GM21526 (cell line): ENCODE data around the gene KCNIP4.
"Not testable (repeated sequence)": the region's sequence is repeated elsewhere in the genome, so short reads cannot be mapped to it uniquely, and the experiment has no call there.

Experiments
- ATAC-seq: cut with Tn5 transposase; IDR thresholded peaks from one replicate; pipeline ENCODE4 v1.9.1; 2021; ENCODE audit warnings: moderate library complexity; ENCODE audit not compliant: unreplicated experiment, low FRiP score

KCNIP4 gene

DNA sequence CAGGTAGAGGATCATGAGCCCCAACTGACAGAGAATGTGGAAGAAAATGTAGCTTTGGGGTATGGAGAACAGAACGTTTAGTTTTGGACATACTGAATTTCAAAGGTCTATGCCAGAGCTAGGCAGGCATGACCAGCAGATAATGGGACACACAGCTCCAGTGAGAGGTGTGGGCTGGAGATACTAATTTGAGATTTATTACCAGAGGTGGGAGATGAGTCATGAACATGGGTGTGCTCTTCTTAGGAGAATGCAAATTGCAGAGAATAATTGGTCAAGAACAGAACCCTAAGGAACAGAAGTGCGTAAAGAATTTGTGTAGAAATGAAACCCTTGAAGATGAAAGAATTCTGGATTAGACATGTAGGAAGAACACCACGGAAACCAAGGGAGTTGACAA is 1123.1 kb downstream of the KCNIP4 start:
- no peak for ATAC-seq

DNA sequence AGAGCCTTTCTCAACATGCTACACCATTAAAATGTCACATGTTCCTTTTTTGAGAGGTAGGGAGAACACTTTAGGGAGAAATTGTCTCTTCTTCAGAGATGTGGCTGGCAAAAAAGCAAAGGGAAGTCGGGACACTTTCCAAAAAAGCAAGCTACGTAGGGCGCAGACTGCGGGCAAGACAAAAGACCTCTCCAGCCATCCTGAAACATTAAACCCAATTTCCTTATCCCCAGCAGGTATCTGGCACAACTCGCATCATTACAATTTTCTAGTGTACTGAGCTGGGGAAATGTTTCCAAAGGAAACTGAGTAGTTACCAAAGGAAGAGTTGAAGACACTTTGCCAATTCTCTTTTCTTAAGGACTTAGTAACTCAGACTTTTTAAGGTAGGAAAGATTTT is 1132.3 kb downstream of the KCNIP4 start:
- ATAC-seq: no peak

DNA sequence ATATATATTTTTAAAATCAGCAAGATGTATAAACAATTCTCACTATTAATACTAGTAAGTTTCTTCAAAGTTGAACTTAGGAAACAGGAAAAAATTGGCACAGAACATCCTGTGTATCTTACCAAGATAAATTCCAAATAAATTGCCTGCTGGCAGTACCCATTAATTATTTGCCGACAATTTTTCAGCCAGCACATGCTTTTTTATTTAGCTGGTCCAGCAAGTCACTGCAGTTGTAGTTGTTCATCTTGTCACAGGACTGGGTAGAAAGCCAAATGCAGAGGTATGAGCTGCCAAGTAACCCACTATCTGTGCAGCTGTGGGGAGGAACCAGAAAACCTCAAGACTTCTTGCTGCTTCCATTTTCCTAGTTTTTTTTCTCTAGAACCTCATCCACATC is 1134.9 kb downstream of the KCNIP4 start:
- ATAC-seq: no peak

DNA sequence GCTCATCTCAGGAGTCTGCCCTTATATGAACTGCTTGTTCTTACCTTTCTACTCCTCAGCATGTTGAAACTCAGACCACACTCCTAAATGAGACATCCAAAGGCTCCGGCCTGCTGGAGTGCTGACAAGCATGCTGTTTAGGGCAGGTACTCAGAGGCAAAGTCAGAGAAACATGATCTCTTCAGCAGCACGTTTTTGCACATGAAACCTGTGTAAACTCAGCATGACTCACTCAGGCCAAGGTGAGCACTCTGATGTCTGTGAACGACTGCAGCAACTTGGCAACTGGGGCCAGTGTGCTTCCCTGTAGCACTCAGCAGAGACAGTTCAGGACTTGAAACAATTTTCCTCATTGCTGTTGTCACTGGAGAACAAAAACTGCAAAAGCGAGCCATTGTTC is 1138.8 kb downstream of the KCNIP4 start:
- ATAC-seq: no peak

DNA sequence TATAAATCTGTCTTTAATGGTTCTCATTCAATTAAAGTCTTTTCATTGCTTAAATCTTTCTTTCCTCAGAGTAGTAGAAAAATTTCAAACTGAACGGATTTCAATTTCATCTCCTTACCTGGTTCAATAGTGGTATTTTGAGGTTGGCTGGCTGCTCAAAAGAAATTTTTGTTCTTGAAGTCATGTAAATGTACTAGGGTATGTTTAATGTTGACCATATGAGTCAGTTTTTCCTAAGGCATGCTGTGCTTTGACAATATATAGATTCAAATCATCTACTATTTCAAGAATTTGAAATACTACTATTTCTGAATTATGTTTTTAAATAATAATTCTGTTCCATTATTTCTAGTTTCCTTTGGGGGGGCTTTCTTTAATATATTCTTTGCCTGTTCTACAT is 1142.9 kb downstream of the KCNIP4 start:
- ATAC-seq: no peak

DNA sequence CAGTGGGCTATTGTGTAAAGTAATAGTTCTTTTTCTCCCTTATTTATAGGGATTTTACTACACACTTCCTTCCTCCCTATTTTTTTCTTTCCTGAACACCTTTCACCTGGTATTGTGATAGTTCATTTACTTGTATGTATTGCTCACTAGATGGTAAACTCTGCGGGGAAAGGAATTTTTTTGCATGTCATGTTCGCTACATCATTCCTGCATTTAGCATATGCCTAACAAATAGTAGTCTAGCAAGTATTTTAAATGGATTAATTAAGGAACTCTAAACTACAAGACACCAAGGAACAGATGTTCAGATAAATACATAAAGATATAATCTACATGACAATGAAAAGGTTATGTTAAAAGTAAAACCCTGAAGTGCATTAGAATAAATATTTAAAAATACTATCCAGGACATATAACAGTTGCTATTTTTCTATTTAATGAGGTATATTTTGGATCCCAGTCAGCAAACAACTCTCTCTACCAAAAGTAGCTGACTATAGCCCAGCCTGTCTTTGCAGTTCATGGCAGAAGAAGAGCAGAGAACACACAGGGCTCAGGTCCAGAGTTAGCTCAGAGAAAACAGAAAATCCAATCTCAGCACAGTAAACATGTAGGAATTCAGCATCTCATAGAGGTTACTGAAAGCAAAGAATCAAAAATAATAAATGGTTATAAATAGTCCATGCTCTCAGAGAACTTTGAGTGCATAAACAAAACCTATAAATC is 1160.5 kb downstream of the KCNIP4 start:
- ATAC-seq: no peak

DNA sequence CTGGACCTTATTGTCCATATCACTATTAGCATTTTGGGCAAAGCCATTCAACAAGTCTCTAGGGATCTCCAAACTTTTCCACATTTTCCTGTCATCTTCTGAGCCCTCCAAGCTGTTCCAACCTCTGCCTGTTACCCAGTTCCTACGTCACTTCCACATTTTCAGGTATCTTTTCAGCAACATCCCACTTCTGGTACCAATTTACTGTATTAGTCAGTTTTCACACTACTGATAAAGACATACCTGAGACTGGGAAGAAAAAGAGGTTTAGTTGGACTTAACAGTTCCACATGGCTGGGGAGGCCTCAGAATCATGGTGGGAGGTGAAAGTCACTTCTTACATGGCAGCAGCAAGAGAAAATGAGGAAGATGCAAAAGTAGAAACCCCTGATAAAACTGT is 1165.4 kb downstream of the KCNIP4 start:
- not testable (repeated sequence) for ATAC-seq

DNA sequence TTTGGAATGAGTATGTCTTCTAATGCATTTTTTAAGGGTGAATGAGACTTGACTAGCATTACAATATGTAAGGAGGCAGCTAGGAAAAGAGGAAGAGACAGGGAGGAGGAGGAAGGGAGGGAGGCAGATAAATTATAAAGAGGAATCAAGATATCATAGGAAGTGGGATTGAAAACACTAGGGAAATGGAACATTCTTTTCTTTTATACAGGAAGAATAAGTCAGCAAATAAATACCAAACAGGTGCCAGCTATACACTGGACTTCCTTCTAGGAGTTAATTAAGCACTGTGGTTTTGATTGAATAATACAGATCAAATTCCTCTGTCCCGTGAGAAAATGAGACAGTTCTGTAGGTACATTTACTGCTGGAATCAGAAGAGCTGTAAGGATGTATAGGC is 1169.7 kb downstream of the KCNIP4 start:
- ATAC-seq: no peak

DNA sequence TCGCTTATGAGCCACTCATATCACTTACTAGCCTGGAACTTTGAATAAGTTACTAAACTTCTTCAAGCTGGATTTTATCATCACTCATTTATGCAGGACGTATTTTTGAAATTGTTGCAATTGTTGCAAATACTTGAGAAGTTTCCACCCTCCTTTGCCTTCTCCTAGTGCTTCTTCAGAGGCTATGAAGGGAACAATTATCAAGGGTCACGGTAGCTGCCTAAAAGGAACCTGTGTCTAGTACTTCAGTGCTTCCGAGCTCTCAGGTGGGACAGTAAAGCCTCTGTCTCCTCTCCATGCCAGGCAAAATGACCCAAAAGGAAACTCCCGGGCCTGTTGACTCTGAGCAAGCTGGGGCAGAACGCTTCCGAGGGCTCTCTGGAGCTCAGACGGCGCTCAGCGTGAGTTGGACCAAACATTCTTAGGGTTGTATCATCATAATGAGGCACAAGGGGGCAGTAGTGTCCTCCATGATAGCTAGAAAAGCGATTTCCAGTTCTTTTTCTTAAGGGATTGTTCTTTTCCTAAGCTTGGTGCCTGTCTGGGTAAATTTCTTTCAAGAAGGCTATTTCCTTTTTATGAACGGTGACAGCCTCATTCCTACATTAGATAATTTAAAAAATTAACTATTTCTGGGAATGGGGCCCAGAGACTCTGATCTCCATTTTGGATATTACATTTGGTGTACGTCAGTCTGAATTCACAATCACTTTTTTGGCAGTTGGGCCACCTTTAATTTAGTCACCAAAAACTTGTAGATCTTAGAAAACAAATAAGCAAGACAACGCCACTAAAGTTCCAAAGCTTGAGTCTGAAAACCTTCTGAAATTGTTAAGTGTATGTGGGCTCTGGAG is 1175.2 kb downstream of the KCNIP4 start:
- ATAC-seq: no peak

DNA sequence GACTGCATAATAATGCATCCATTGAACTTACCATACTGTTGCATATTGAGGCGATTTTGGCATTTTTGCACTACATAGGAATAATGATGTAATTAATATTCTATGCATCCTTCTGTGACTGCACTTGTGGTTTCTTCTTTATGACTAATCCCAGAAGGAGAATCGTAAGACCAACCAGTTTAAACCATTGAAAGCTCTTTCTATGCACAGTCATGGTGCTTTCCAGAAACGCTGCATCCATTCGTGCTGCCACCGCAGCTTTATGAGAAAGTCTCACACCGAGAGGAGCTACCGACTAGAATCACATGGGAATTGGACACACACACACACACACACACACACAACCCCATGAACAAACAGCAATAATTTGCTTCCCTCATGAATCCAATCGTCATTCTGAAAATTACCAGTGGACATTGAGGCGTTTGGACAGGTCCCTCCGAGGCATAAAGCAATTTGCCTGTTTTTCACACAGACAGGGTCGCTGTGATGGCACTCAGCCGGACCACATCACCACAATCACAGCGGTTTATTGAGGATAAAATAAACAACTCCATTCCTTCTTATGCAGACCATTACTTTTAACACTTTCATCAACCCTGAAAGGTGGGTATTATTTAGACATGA is 1184.1 kb downstream of the KCNIP4 start:
- ATAC-seq: no peak

DNA sequence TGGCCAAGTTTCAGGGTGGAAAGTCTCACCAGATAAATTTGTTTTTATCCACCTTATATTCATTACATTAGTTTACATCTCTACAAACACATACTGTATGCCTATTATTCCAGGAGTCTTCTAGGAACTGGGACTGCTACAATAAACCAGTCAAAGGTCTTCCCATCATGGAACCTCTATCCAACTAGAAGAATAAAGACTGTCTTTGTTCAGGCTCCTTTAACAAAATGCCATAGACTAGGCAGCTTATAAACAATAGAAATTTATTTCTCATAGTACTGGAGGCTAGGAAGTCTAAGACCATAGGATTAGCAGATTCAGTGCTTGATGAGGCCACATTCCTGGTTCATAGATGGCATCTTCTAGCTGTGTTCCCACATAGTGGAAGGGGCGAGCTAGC is 1186.7 kb downstream of the KCNIP4 start:
- no peak for ATAC-seq

DNA sequence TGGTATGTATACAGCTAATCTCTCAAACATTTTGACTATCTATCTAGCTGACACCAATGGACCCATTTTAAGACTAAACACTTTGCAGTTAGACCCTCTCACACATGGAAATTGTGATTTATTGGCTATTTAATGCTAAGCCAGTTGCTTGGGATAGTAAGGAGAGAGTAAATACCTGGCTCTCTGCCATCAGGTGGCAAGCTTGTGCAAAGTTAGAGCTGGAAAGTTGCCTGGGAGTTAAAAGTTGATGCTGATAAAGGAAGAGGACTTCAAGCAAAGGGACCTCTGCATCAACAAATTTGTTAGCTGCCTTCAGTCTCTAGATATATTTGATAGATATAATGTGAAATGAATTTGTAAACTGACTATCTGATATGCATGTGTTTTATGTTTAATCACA is 1187.2 kb downstream of the KCNIP4 start:
- ATAC-seq: no peak

DNA sequence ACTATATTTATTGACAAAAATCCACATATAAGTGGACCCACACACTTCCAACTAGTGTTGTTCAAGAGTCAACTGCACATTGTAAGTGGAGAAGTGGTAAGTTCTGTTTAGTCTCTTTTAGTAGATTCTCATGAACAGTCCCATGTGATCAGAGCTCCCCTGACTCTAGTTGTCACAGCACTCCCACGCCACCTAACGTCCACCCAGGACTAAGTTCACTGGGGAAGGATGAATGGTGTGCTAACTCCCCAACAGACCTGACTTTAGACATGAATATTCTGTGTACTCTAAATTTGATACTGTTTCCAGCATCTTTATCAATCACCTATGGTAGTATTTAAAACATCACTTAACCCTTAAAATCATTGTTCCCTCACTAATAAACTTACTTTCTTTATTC is 1188.5 kb downstream of the KCNIP4 start:
- no peak for ATAC-seq

DNA sequence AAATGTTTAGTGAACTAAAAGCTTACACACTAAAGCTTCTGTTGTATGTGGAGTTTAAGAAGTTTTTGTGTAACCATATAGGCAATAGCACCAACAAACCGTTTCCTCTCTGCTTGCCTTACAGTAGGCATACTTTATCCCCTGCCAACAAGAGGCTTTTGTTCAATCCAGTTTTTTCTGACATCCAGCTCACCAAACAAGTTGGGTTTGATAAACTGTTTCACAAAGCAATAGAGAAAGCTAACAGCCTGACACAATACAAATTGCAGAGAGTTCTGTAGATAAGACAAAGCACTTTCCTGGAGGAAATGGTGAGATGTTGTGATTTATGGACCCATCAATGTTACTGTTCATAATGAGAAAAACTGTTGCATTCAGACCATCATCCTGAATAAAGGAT is 1194.5 kb downstream of the KCNIP4 start:
- ATAC-seq: no peak

DNA sequence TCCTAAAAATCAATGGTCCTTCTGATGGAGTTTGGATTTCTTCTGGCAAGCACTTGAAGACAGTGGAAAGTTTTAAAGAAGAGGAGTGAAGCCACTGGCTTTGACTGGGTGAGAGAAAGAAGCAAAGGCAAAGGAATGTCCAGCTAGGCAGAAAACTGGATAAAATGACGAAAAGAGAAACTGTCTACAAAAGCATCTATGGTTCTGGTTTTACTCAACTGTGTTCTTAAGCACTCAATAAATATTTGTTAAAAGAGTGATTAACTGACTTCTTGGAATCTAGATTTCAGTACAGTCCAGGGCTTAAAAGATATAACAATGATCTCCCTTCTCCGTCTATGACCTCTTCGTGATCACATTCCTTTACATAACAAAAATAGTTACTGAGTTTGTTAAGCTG is 1195.9 kb downstream of the KCNIP4 start:
- no peak for ATAC-seq

DNA sequence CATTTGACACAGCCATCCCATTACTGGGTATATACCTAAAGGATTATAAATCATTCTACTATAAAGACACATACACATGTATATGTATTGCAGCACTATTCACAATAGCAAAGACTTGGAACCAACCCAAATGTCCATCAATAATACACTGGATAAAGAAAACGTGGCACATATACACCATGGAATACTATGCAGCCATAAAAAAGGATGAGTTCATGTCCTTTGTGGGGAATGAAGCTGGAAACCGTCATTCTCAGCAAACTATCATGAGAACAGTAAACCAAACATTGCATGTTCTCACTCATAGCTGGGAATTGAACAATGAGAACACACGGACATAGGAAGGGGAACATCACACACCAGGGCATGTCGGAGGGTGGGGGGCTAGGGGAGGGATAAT is 1202.6 kb downstream of the KCNIP4 start:
- not testable (repeated sequence) for ATAC-seq

DNA sequence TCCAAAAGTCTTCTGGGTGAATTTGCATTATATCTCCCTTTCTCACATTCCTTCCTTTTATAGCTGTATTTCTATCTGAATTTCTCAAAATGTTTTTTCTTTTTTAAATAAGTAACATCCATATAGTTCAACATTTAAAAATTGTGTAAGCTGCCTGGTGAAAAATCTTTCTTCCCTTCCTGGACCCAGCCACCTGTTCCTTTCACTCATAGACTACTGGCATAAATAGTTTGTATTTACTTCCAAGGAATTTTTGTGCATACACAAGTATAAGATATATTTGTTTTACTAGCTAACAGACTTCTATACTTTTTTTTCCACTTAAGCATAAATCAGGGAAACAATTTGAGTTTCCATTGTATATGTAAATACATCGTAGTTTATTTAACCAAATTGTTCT is 1212.6 kb downstream of the KCNIP4 start:
- ATAC-seq: no peak

DNA sequence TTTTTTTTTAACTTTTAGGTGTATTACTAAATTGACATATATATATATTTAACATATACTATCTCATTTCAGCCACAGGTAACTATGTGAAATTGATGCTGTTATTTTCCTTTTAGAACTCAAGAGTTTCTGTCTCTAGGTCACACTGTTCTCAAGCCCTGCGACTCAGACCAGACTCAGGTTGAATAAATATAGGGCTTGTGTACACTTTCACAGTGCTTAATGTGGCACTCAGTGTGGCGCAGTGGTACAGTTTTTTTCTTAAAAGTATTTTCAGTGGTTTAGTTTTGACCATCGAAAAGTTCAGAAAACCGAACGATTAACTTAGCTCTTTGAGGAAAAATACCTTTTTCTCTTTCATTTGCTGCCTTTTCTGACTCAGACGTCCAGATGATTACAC is 1223.7 kb downstream of the KCNIP4 start:
- no peak for ATAC-seq

DNA sequence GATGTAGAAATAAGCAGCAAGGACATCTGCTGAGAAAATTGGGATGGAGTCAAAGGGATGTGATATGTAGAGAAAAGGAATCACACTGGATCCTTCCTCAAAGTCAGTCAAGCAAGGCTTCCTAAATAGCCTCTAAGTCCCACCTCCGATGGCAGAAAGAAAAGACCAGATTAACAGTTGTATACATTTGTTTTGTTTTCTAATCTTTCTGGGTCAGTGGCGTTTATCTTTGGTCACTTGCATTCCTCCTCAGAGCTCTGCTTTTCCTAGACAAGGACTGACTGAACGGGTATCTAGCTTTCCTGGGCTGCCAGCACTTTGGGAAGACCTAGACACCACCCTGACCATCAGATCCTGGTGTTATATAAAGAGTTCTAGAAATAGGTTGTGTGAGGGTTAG is 1225.1 kb downstream of the KCNIP4 start:
- no peak for ATAC-seq

DNA sequence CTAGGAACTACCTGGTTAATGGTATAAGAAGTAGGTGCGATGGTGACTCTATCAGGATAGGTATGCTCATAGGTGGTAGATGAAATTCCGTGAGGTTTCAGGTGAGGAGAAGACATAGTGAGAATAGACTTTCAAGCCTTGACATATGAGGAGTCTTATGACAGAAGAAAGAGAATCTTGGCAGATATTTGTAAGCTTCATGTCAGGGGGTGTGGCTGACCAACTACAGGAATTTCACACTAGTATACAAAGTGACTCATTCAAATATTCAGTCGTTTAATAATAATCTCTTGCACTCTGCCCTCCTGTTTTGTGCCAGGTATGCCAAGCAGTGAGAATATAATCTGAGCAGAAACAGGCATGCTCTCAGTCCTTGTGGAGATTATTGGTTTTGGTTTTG is 1225.6 kb downstream of the KCNIP4 start:
- ATAC-seq: no peak

DNA sequence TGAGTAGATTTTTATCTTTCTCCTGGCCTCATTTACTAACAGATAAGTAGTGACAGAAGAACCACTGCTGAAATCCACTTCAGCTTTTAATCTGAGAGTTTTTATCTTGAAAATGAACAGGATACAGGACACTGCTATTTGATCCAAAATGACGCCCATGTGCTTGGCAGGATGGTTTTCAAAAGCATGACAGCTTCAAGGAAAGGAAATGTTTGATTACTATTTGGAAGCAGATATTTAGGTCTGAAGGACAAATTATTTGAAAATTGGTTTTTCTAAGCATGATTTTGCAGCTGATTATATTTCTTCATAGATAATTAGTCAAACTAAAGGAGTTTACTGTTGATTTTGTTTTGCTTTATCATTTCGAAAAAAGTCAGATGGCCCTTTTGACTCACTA is 1237.2 kb downstream of the KCNIP4 start:
- ATAC-seq: no peak
